GM19238 (cell line): ENCODE data around the gene YIPF5.
A peak's percentile ranks its signal among the peaks of the same experiment; 100 is the strongest.

ENCODE experiments used
- DNase-seq: peaks from one replicate; pipeline ENCODE4 v3.0.0; 2011; ENCODE audit warnings: low spot score; ENCODE audit not compliant: insufficient read length

Gene YIPF5

GRCh38 chr5:144179226-144179625 lies 8.8 kb upstream of the YIPF5 start:
- no peak for DNase-seq

GRCh38 chr5:144177548-144177947 lies 7.1 kb upstream of the YIPF5 start:
- no peak for DNase-seq

- DNase-seq, result no peak
Observed at GRCh38 chr5:144173766-144174165, 3.3 kb upstream of the YIPF5 start.

- DNase-seq, result no peak
Observed at GRCh38 chr5:144169904-144170275, 569 bp downstream of the YIPF5 start.

- no peak for DNase-seq
Observed at GRCh38 chr5:144167998-144168397, 2.5 kb downstream of the YIPF5 start.

- DNase-seq, result no peak
Observed at GRCh38 chr5:144166696-144167095, 3.8 kb downstream of the YIPF5 start.

- DNase-seq, result no peak
Observed at GRCh38 chr5:144162686-144163085, 7.8 kb downstream of the YIPF5 start.

- no peak for DNase-seq
Observed at GRCh38 chr5:144156767-144157171, 13.7 kb downstream of the YIPF5 start.

GRCh38 chr5:144151026-144151425 lies 19.4 kb downstream of the YIPF5 start:
- no peak for DNase-seq

- no peak for DNase-seq
Observed at GRCh38 chr5:144144956-144145751, 25.3 kb downstream of the YIPF5 start.

GRCh38 chr5:144143625-144144024 lies 26.8 kb downstream of the YIPF5 start:
- no peak for DNase-seq

- no peak for DNase-seq
Observed at GRCh38 chr5:144142824-144143162, 27.7 kb downstream of the YIPF5 start.

- DNase-seq, result peak; percentile 2
Observed at GRCh38 chr5:144142139-144142823, 28.2 kb downstream of the YIPF5 start.

GRCh38 chr5:144141585-144141984 lies 28.9 kb downstream of the YIPF5 start:
- no peak for DNase-seq

GRCh38 chr5:144139586-144139985 lies 30.9 kb downstream of the YIPF5 start:
- DNase-seq, result no peak

GRCh38 chr5:144135113-144135762 lies 35.2 kb downstream of the YIPF5 start:
- DNase-seq, result no peak

GRCh38 chr5:144134194-144134826 lies 36.1 kb downstream of the YIPF5 start:
- no peak for DNase-seq

- no peak for DNase-seq
Observed at GRCh38 chr5:144133050-144133633, 37.3 kb downstream of the YIPF5 start.

- no peak for DNase-seq
Observed at GRCh38 chr5:144131261-144131660, 39.2 kb downstream of the YIPF5 start.

- no peak for DNase-seq
Observed at GRCh38 chr5:144130306-144130705, 40.2 kb downstream of the YIPF5 start.

GRCh38 chr5:144128844-144129243 lies 41.6 kb downstream of the YIPF5 start:
- DNase-seq, result no peak

- DNase-seq, result no peak
Observed at GRCh38 chr5:144126707-144127106, 43.8 kb downstream of the YIPF5 start.
